H1 (cell line): ENCODE results near the gene NLRP3. TPM values are rescaled to one million over a fixed set of nuclear protein-coding genes. Genes with fewer than 3 reads are reported as not detected.

Experiments
- ATF2 ChIP-seq: IDR thresholded peaks from 2 replicates; pipeline ENCODE4 v1.6.1; 2012; ENCODE audit warnings: low read length, inconsistent platforms
- CBX5 ChIP-seq: fragments of 300-800, 300-1000 bp; sonication (generic); IDR thresholded peaks from 2 replicates; pipeline ENCODE4 v1.7.1; 2016; ENCODE audit warnings: antibody characterized with exemption, low read length, low read depth
- CHD7 ChIP-seq: fragments of 300-600 bp; sonication (generic); IDR thresholded peaks from 2 replicates; pipeline ENCODE4 v1.7.1; 2012; ENCODE audit warnings: low read length, moderate library complexity, mild to moderate bottlenecking, inconsistent platforms; ENCODE audit not compliant: insufficient replicate concordance
- KDM4A ChIP-seq: IDR thresholded peaks from one replicate; pipeline ENCODE4 v1.7.1; 2012; ENCODE audit warnings: low read depth, mild to moderate bottlenecking, moderate library complexity, low read length, inconsistent platforms; ENCODE audit not compliant: severe bottlenecking
- PHF8 ChIP-seq: fragments of 200-600 bp; sonication (generic); conservative IDR thresholded peaks from 2 replicates; pipeline ENCODE4 v1.7.1; 2012; ENCODE audit warnings: low read depth, mild to moderate bottlenecking, inconsistent platforms, low read length, moderate library complexity
- RAD21 ChIP-seq, 2 experiments: IDR thresholded peaks in 1 of 2; conservative IDR thresholded peaks in 1 of 2; 2 replicates each; pipeline ENCODE4 v1.6.1; 2011; ENCODE audit warnings: low read depth in 2 of 2, low read length in 2 of 2, improper control_type of control experiment in 1 of 2, inconsistent platforms in 1 of 2, mild to moderate bottlenecking in 1 of 2, moderate library complexity in 1 of 2
- SP2 ChIP-seq: IDR thresholded peaks from 2 replicates; pipeline ENCODE4 v1.6.1; 2012; ENCODE audit warnings: mild to moderate bottlenecking, low read length, inconsistent platforms
- TEAD4 ChIP-seq: IDR thresholded peaks from 2 replicates; pipeline ENCODE4 v1.6.1; 2012; ENCODE audit warnings: low read depth, low read length, inconsistent platforms, mixed read lengths
- polyA plus RNA-seq, 7 experiments: library from polyadenylated mRNA; depleted of rRNA in 3 of 7; stranded (reverse) in 5 of 7; unstranded in 2 of 7; fragments of >200 nt in 5 of 7; fragments of 200-250 nt in 2 of 7; gene quantifications; 1 replicate in 5 of 7; 2 replicates in 1 of 7; 4 replicates in 1 of 7; pipeline versions ENCODE4 v1.2.1 to v1.2.3, GENCODE V29; 2011 to 2013; ENCODE audit warnings: missing spikeins in 2 of 7, mixed read lengths in 2 of 7
- total RNA-seq: library from RNA; stranded (reverse); fragmentation: NEBNext Ultra II Directional; extraction: Animal tissue kit (Norgen Biotek cat#: 25700); gene quantifications from 2 replicates; pipeline ENCODE4 v1.2.1, GENCODE V29; 2021

Gene NLRP3
- total and polyA plus RNA-seq, 2 of the 8 experiments (the other 6 are each of a cell fraction or from before 2014, with no cell fraction given): 0.05 to 0.19 TPM

GRCh38 chr1:247390116-247390791 is 25.7 kb upstream of the NLRP3 start (continued):
- TF ChIP-seq CHD7: peak; percentile 79
- no peak for TF ChIP-seq SP2
- no peak for TF ChIP-seq CBX5
- TF ChIP-seq KDM4A: no peak
- TF ChIP-seq PHF8: no peak
- TF ChIP-seq TEAD4: peak; percentile 39; the same call in 1 of the 2 replicates
- TF ChIP-seq RAD21 (IDR thresholded peaks at IDR 0.05 in 1 of 2, conservative IDR thresholded peaks at IDR 0.05 in 1 of 2; ENCODE audit: low read depth in 2 of 2, low read length in 2 of 2): peak; percentile 67 to 74; a peak in 3 of 4 replicates
- TF ChIP-seq ATF2: peak; percentile 88
